ENCODE data around the gene APELA. TPM values are rescaled to one million over a fixed set of nuclear protein-coding genes. Genes with fewer than 3 reads are reported as not detected.

The APELA gene
- total RNA-seq, 1 donor from 2014 or later = not detected

- no peak for TF ChIP-seq CTCF (IDR thresholded peaks at IDR 0.05)
- Histone ChIP-seq H3K9me3 (no peaks in the 10 kb centered on the region), H3K27ac (no peak overlapping the region), H3K4me3 (no peak overlapping the region), H3K27me3 (ENCODE audit: low read depth) (no peaks in the 10 kb centered on the region), H3K36me3 (no peaks in the 10 kb centered on the region), H3K4me1 (no peaks in the 10 kb centered on the region)
- intact Hi-C loops (cut with DNase I) = no loop called here
- ATAC-seq (no peak), DNase-seq (no peak)
These were observed 20.6 kb upstream of the APELA start for GRCh38 chr4:164856396-164856795.

- Histone ChIP-seq H3K4me1 (no peaks in the 10 kb centered on the region), H3K27ac (no peak overlapping the region), H3K27me3 (ENCODE audit: low read depth) (no peaks in the 10 kb centered on the region), H3K9me3 (no peaks in the 10 kb centered on the region), H3K36me3 (no peaks in the 10 kb centered on the region), H3K4me3 (no peak overlapping the region)
- ATAC-seq (no peak), DNase-seq (no peak)
- intact Hi-C loops (cut with DNase I) = no loop called here
- TF ChIP-seq CTCF (IDR thresholded peaks at IDR 0.05) = no peak
These were observed 10.0 kb upstream of the APELA start for GRCh38 chr4:164866817-164867490.

- intact Hi-C loops (cut with DNase I) = no loop called here
- DNase-seq (no peak), ATAC-seq (no peak)
These were observed 5.3 kb upstream of the APELA start for GRCh38 chr4:164871673-164872072.

GRCh38 chr4:164872481-164872880 lies 4.5 kb upstream of the APELA start:
- ATAC-seq (no peak), DNase-seq (no peak)
- Histone ChIP-seq H3K27me3 (ENCODE audit: low read depth) (no peaks in the 10 kb centered on the region), H3K4me1 (no peaks in the 10 kb centered on the region), H3K36me3 (no peaks in the 10 kb centered on the region), H3K4me3 (no peak overlapping the region), H3K9me3 (no peaks in the 10 kb centered on the region), H3K27ac (no peak overlapping the region)
- intact Hi-C loops (cut with DNase I) = no loop called here
- no peak for TF ChIP-seq CTCF (IDR thresholded peaks at IDR 0.05)

More at GRCh38 chr4:164871673-164872072, 5.3 kb upstream of the APELA start:
- Histone ChIP-seq H3K27me3 (ENCODE audit: low read depth) (no peaks in the 10 kb centered on the region), H3K4me1 (no peaks in the 10 kb centered on the region), H3K4me3 (no peak overlapping the region), H3K9me3 (no peaks in the 10 kb centered on the region), H3K36me3 (no peaks in the 10 kb centered on the region), H3K27ac (no peak overlapping the region)
- TF ChIP-seq CTCF (IDR thresholded peaks at IDR 0.05) = no peak

GRCh38 chr4:164874789-164875188 lies 2.2 kb upstream of the APELA start:
- no peak for TF ChIP-seq CTCF (IDR thresholded peaks at IDR 0.05)
- H3K36me3 ChIP-seq = no peaks in the 10 kb centered on the region
- no peaks in the 10 kb centered on the region for H3K27me3 ChIP-seq (ENCODE audit: low read depth)
- intact Hi-C loops (cut with DNase I) = no loop called here
- no peaks in the 10 kb centered on the region for H3K4me1 ChIP-seq
- H3K9me3 ChIP-seq = no peaks in the 10 kb centered on the region
- H3K27ac ChIP-seq = no peak overlapping the region
- DNase-seq (no peak), ATAC-seq (no peak)
- H3K4me3 ChIP-seq = no peak overlapping the region

Measured in lower lobe of right lung (tissue), 2 donors.